ENCODE results near the gene MRPL9.

Gene MRPL9

DNA sequence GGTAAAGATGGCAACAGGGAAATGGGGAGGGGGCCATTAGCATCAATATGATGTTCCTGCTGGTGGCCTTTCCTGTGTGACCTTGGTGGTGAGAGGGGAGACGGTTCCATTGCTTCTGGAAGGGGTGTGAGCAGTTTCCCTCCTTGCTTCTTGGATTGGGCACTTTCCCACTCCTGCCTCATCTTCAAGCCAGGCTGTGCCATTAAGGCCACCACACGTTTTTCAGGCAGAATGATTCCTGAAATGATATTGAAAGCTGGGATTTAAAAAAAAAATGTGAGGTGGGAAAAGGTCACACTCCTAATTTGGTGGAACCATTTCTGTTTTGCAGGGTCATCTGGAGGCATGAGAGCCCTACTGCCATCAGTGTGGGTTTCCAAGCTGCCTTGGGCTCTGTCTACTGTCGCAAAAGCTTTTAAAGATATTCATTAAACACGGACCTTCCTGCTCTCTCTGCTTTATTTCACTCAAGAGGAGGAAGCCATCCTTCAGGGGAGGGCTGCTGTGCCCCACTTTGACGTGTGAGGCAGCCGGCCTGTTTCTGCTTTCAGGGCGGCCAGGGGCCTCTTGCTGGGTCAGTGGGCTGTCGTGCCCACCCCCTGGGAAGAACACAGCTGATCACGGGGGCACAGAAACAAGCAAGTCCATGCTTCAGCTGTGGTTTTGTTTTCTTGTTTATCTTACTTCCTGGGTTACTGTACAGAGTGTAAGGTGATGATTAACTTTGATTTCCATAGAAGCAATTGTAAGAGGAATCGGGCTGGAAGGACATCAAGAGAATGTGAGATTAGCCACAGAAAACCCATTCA lies 33.9 kb downstream of the MRPL9 start:
- no peak for DNase-seq

DNA sequence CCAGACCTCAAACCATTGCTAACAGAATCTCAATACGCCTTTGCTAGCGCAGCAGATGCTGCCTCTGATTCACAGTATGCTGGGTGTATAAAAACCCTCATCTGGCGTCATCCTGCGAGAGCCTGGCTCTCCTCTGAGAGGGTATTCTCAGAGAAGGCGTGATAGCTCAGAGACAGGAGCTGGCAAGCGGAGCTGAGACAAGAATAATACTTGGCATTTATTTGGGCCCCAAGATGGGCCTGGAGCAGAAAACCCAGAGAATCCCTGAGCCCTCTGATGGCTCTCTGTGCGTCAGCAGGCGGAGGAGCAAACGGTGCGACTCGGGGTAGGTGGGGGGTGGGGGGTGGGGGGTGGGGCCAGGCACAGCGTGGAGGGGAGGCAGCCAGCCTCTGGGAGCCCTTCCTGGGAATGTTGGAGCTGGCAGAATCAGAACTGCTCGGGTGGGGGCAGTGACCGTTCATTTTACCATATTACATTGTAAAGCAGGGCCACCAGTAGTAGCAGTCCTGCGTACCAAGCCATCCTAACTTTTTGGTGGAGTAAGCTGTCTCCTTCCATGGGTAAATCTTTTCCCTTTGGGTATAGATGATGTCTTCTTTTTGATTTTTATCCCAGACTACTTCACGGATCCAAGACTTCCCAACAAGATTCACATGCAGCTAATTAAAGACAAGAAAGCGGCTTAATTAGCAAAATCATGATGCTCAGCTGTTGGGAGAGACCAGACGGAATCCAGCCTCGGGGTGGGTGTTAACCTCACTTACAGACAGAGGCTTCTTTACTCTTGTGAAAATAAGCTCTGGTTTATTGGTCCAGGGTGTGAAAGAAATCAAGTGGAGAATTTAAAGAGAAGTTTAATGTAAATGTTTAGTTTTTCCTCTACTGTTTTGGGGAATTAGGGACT lies 34.9 kb downstream of the MRPL9 start:
- no peak for DNase-seq

DNA sequence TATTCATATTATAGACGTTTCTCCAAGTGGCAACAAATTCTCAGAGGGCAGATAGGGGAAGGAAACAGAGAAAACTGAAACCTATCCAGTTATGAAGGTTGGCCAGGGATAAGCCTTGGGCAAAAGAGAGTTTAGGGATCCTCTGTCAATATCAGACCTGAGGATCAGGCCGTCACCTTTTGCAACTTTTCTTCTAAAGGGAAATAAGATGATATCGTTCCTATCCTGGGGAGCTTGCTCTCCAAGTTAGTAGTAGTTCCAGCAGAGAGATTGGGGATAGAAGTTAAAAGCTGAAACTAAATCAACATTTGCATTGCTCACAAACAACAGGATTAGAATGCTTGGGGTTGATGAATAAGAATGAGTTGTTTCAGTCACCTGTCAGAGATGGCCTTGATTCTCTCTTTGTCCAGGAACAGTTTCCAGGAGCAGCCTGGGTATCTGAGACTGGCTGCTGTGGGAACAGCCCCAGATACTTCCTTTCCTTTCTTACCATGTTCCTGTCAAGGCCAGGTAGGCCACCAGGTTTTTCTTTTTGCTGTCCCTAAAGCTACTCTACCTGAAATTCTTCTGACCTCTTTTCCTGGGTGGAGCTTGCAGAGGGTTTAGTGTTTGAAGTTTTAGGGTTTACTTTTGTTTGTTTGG lies 39.4 kb downstream of the MRPL9 start:
- DNase-seq: no peak

DNA sequence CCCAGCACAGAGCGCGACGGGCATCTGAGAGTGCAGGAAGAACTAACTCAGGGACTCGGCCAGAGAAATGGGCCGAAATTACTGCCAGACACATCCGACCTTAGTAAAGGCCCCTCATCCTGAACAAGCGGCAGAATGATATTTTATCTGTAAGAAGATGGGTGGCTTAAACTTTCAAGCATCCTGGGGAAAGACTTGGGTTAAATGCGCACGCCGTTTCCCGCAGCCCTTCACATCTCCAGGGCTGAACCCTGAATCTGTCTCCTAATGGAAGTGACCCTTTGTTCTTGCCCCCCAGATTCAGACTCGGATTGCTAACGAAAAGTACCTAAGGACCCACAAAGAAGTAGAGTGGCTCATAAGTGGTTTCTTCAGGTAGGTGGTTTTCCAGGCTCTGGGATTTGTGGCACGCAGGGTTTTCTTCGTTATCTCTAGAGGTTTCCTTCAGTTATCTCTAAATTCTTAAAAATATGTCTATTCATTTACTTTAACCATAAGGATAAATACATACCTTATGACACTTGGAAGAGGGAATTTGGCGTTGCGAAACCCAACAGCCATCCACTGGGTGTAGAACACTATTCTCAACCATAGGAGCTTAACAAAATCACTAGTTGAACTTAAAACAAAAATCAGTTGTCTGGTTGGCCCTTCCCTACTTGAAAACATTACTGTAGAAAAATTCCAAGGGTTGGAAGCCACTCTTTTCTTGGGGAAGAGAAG lies 41.3 kb downstream of the MRPL9 start:
- no peak for DNase-seq

DNA sequence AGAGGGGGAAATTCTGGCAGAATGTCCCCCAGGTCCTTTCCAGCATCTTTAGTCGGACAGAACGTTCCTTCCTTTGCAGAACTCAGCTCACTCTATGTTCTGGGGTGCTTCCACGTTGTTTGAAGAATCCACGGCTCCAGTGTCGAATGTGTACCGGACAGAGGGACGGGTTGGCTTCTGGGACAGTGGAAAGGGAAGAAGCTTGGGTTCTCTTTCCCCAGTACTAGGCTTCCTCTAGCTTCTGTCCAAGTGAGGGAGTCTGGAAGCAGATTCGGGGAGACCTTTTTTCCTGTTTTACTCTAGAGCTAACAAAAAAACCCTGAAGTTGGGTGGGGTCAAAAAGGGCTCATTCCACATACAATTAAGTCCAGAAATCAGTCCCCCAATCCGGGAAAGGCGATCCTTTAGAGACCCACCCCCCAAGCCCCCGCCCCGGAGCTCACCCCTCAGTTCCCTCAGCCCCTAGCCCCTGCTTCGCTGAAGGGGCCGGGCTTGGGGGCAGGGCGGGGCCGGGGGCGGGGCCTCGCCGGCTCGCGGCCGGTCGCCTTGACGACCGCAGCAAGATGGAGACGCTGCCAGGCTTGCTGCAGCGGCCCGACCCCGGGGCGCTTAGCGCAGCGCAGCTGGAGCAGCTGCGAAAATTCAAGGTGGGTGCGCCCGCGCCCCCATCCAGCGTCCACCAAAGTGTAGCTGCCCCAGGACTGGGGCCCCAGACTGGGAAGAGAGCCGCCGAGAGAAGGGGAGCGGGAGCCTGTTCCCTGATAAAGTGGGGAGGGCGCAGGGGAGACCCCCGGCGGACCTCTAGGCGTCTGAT lies 42.1 kb downstream of the MRPL9 start, which contains the start of gene RIIAD1:
RIIAD1 (plus strand) TSS at position 549 of the 814 bp plus-strand sequence; CDS start at position 564, 15 bp downstream.
- DNase-seq: no peak

DNA sequence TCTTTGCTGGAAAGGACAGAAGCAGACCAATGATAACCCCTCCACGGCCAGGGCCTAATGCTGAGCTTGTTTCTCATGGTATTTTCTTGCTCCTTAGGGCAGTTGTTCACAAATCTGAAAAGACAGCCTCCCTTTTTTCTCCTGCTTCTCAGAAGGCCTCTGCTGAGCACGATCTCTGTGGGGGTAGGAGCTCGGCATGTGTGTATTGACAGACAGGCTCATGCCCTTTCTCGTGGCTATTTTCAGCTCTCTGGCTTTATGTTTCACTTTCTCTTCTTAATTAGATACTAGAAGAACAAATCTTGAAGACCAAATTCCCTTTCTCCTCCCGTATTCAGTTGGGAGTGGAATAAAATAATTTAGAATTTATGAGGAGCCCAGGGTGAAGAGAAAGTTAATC lies 42.7 kb downstream of the MRPL9 start:
- DNase-seq: no peak

DNA sequence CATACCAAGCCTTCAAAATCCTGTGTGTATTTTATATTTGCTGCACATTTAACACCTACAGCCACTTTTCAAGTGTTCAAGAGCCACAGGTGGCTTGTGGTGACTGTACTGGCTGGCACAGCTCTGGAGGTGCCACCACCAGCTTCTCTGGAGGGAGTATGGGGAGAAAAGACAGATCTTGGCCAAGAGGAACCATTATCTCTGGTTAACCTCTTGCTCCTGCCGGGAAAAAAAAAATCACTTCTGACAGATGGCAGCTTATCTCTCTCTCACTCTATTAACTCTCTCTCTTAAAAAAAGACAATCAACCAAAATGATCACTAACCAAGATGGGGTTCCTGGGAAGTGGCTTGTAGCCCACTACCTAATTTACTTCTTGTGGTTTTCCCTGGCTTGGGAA lies 43.2 kb downstream of the MRPL9 start:
- no peak for DNase-seq

DNA sequence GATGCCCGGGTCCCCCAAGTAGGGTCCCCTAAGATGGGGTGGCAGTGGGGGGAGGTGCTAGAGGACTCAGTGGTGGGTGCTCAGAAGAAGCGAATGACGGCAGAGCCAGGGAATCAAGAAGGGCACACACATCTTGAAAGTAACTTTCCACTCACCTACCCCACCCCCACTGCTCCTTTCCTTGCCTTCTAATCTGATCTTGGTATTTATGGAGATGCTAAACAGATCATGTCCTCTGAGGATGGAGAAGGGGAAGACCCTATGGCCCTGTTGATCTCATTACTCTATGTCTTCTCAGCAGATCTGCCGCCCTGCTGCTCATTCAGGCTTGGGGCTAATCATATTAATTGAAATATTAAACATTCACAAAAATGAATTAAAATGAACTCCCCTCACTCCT lies 44.6 kb downstream of the MRPL9 start:
- DNase-seq: no peak

DNA sequence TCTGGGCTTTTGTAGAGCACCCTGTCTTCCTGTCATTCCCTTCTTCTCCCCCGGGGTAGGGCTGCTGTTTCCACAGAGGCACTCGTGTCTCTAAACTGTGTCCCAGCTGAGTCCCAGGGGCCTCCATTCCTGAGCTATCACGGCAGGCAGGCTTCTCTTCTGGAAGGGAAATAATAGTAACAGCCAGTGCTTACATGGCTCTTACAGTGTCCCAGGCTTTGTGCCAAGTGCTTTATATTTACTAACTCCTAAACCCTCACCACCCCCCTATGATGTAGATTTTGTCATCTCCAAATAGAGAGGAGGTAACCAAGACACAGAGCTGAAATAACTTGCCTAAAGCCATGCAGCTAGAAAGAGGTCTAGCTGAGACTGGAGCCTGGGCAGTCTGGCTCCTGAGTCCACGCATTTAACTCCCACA lies 45.3 kb downstream of the MRPL9 start:
- DNase-seq: no peak

DNA sequence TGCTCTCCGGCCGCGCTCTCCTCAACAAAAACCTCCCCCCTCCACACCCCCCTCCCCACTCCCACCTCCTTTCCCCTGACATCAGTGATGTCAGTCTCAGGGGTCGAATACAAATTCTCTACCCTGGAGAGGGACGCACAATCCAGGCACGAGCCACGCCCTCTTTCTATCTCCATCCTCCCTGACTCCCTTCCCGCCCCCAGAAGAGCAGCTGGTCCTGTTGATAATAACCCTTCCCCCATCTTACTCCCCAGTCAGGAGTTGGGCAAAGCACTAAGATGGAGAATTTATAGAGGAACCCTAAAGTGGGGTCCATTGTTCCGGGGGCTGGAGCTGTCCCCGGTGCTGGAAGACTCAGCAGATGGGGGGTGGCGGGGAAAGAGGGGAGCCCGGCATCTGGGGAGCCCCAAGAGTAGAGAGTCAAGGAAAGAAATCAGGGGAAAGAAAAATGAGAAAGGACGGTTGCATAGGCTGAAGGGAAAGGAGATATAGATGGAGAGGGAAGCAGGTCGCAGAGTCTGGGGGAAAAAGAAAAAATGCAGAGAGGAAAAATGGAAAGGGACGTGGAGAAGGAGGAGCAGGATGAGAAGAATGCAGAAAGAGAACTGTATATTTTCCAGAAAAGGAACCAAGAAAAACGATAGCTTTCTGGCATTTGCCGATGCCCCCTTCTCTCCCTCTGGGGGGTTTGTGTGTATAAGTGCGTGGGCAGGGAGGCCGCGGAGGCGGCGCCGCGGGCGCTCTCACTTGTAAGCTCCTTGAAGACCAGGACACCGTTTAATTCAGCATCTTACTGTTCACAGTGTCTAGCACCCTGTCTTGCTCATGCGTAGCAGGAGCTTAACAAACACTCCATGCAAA lies 46.3 kb downstream of the MRPL9 start, which contains the start of gene CELF3:
CELF3 (minus strand) TSS at position 33 of the 861 bp plus-strand sequence. CDS start 783 bp downstream, outside the sequence.
- no peak for DNase-seq

DNA sequence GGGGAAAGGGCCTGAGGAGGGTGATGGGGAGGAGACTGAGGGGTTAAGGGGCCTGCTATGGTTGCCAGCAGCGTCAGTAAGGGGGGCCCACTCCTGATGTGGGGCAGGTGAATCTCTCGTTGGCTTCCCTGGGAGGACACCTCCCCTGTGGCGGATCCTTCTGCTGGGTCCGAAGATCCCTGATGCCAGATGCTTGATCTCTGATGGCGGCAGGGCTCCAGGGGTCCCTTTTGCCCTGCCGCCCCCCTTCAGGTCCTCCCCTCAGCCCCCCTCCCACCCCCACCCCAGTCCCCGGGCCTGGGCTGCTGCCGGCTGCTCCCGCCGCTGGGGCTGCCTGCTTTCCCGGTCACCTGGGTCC lies 46.9 kb downstream of the MRPL9 start:
- DNase-seq: no peak

DNA sequence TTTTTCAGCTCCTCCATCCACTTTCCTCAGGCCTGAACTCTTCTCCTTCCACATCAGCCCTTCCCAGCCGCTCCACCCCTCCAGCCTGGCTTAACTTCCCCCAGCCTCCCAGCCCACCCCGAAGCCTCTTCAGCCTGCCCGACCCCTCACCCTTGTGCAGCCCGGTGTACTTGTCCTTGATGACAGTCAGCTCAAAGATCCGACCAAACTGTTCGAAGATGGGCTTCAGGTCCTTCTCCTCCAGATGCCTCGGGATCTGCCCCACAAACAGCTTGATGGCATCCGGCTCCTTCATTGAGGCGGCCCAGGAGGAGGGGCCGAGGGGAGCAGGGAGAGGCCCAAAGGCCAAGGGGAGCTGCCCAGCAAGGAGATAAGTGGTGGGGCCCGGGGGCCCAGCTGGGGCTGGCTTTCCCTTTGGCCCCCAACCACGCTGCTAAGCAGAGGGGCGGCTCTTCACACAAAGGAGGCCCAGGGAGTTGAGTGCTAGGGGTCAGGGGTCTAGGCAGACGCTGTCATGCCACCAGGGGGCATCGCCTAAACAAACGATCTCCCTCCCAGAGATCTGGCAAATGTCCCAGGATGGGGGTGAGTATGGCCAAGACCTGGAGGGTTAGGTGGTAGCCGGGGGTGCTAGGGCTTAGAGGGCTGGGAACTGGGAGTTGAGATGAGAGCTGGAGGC lies 47.4 kb downstream of the MRPL9 start:
- DNase-seq: no peak

DNA sequence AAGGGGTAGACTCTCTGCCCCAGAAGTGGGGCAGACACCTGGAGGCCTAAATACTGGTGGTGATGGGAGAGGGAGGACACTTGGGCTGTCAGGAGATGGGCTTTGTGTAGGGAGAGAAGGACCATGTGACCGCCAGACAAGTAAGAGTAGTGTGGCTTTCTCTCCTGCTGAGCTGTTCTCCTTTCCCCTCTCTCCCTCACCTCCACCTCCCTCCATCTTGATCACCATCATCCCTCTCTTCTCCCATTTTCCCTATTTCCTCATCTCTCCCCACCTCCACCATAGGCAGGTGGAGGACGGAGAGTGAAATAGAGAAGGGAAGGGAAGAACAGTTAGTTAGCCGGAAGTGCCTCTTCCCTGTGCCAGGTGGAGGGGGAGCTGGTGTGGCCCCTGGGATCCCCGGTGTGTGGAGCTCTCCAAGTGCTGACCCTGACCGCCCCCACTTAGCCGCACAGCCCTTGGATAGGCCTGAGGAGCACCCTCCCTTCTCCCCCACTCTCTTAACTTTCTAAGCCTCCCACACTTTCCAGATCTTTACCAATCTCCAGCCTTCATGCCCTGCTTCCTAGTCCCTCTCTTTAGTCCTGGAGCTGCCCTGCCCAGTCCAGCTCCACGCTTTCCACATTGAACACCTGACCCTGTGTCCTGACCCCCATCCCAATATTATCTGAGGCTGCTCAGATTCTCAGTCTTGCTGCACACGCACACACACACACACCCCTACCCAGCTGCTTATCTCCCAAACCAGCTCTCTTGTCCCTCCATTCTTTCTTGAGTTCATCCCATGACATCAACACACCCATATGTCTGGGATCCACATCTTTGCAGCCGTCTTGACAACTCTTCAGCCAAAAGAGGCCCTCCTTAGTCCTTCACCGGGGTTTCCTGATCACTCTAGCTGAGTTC lies 48.2 kb downstream of the MRPL9 start:
- DNase-seq: no peak

DNA sequence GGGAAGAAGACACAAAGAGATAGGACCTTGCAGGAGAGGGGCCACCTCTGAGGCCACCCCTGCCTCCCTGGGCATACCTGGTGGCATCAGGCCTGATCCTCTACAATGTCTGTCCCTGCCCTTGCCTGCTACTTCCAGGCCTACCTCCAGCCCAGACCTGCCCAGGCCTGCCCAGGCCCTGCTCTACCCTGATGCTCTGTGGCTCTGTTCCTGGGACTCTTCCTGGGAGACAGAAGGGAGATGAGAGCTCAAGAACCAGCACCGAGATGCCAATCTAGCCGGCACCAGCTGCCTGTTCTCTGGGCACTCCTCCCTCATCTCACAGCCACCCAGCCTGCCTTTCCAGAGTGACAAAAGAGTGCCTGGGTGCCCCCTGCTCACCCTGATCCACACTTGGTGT lies 49.4 kb downstream of the MRPL9 start:
- no peak for DNase-seq

DNA sequence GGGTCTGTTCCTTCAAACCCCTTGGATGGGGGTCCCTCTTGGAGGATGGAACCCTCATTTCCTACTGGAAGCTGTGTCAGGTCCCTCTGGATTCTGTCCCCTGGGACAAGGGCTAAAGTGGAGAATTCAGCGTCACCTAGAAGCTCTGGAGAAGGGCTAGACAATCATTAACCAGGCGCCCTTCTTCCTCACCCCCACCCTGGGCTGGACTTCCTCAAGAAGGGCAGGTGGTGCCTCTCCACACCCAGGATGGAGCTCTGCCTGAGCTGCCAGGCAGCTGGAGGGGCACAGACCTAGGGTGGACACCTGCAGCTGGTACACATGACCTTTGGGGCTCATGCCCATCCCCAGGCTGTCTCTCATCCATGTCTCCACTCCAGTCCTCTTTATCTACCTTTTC lies 50.3 kb downstream of the MRPL9 start:
- DNase-seq: no peak

DNA sequence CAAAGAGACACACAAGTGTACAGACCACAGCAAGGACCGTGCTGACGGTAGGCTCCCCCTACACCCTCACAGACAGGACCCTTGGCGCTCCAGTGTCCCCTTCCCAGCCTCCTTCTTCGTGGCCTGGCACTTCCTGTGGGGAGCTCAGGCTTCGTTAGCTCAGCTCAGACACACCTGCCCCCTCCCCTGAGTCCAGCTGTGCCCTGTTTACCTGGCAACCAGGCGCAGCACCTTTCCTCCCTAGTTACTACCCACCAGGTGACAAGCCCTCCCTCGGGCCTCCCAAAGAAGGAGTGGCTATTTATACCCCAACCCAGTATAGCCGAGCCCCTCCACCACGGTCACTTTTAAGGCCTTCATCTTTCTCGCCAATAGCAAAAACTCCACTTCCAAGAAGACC lies 51.3 kb downstream of the MRPL9 start:
- DNase-seq: no peak

DNA sequence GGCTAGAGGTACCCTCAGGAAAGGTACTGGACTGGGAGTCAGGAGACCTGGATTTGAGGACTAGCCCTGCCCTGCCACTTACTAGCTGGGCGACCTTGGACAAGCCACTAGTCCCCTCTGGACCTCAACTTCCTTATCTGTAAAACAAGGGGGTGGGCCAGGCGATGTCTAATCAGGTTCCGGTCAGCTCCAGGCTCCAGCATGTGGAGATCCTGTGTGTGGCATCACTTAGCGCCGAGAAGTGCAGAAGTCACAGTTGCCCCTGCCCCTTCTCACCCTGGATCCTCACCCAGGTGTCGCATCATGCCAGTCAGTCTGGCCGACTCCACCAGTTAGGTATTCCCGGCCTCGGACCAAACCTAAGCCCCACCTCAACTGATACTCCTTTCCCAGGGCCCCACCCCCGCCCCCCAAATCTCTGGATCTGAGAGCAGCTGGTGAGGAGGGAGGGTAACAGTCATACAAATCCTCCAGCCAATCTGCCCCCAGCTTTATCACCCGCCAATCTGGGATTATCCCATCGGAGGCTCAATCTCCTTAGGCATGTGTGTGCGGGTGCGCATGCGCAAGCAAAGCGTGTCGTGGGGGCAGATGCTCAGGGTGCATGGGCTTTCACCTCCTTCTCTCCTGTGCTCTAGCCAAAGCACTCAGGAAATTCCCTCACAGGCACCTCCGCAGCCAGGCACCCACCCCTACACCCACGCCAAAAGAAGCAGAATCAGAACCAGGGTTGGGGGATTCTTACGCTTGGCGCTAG lies 52.1 kb downstream of the MRPL9 start:
- DNase-seq: no peak

DNA sequence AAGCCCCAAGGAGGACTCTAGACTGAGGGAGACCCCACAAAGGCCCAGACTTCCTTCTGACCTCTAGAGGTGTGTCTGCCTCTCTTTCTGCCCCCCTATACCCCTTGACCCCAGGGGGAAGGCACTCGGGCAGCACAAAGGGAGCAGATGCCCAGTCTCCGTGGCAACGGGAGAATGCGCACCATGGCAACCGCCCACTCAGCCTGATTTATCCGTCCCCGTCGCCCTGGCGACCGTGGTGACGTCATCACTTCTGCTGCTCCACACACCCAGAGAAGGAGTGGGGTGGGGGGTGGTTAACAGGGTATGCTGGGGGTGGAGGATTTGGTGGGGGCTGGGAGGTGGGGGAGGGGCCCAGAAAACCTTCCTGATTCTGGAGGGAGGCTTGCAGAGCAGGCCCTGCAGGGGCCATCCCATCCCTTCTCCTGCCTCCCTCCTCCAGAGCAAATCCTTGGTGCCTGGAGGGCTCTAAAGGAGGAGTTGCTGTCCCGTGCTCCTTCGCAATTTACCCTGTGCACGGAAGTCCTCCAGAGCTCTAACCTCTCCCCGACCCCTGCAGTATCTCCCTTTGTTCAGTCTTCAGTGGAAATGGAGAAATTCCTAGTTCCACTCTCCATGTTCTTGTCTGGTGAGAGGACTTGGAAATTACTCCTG lies 53.0 kb downstream of the MRPL9 start:
- DNase-seq: no peak
